GM21737 (cell line): ENCODE results near the gene DGKH.
"Not testable (repeated sequence)": the region's sequence is repeated elsewhere in the genome, so short reads cannot be mapped to it uniquely, and the experiment has no call there.

Source experiments
- ATAC-seq: cut with Tn5 transposase; IDR thresholded peaks from one replicate; pipeline ENCODE4 v1.9.1; 2021; ENCODE audit warnings: mild to moderate bottlenecking, moderate library complexity; ENCODE audit not compliant: unreplicated experiment

The DGKH gene

GRCh38 chr13:42110410-42111155 lies 62.1 kb downstream of the DGKH start:
- ATAC-seq: no peak

GRCh38 chr13:42112864-42113263 lies 64.4 kb downstream of the DGKH start:
- ATAC-seq: no peak

- no peak for ATAC-seq
These were observed 65.0 kb downstream of the DGKH start for GRCh38 chr13:42113478-42113877.

- ATAC-seq: no peak
These were observed 65.8 kb downstream of the DGKH start for GRCh38 chr13:42114278-42114677.

GRCh38 chr13:42114912-42115311 lies 66.5 kb downstream of the DGKH start:
- no peak for ATAC-seq

- ATAC-seq: no peak
These were observed 67.8 kb downstream of the DGKH start for GRCh38 chr13:42116225-42116624.

- no peak for ATAC-seq
These were observed 70.6 kb downstream of the DGKH start for GRCh38 chr13:42119041-42119440.

GRCh38 chr13:42119875-42120274 lies 71.4 kb downstream of the DGKH start:
- no peak for ATAC-seq

- no peak for ATAC-seq
These were observed 75.2 kb downstream of the DGKH start for GRCh38 chr13:42123600-42123999.

GRCh38 chr13:42125046-42125445 lies 76.6 kb downstream of the DGKH start:
- no peak for ATAC-seq

GRCh38 chr13:42127047-42127446 lies 78.6 kb downstream of the DGKH start:
- ATAC-seq: no peak

GRCh38 chr13:42129033-42129432 lies 80.6 kb downstream of the DGKH start:
- ATAC-seq: no peak

GRCh38 chr13:42136518-42136917 lies 88.1 kb downstream of the DGKH start:
- no peak for ATAC-seq

GRCh38 chr13:42137856-42138537 lies 89.5 kb downstream of the DGKH start:
- no peak for ATAC-seq

- no peak for ATAC-seq
These were observed 92.0 kb downstream of the DGKH start for GRCh38 chr13:42140494-42140893.

GRCh38 chr13:42141052-42141451 lies 92.6 kb downstream of the DGKH start:
- ATAC-seq: not testable (repeated sequence)

- ATAC-seq: no peak
These were observed 97.9 kb downstream of the DGKH start for GRCh38 chr13:42146359-42146758.

- ATAC-seq: no peak
These were observed 100.1 kb downstream of the DGKH start for GRCh38 chr13:42148538-42148937.

GRCh38 chr13:42149136-42149535 lies 100.7 kb downstream of the DGKH start:
- no peak for ATAC-seq

- ATAC-seq: no peak
These were observed 103.3 kb downstream of the DGKH start for GRCh38 chr13:42151781-42152180.

- ATAC-seq: no peak
These were observed 104.0 kb downstream of the DGKH start for GRCh38 chr13:42152495-42152894.
